Activated CD4-positive, alpha-beta T cell treated with anti-CD3 and anti-CD28 coated beads, Interleukin-2, amount 10 ng/mL, durations not matched to agents 24 days and 14 days (primary cell): ENCODE data around the gene TFIP11. TPM values are rescaled to one million over a fixed set of nuclear protein-coding genes. Genes with fewer than 3 reads are reported as not detected.
"Not testable (repeated sequence)": the region's sequence is repeated elsewhere in the genome, so short reads cannot be mapped to it uniquely, and the experiment has no call there.

Experiments
- DNase-seq: peaks from one replicate; pipeline ENCODE4 v3.0.0; 2022
- H3K27ac Mint-ChIP-seq: one replicate; pipeline ENCODE4 v1.8.0; 2022; ENCODE audit warnings: mild to moderate bottlenecking, mixed read lengths
- H3K27me3 Mint-ChIP-seq: one replicate; pipeline ENCODE4 v1.8.0; 2022; ENCODE audit warnings: mixed read lengths
- H3K36me3 Mint-ChIP-seq: one replicate; pipeline ENCODE4 v1.8.0; 2022; ENCODE audit warnings: low read depth, mild to moderate bottlenecking, mixed read lengths
- H3K4me1 Mint-ChIP-seq: one replicate; pipeline ENCODE4 v1.8.0; 2021; ENCODE audit warnings: mixed read lengths
- H3K4me3 Mint-ChIP-seq: one replicate; pipeline ENCODE4 v1.8.0; 2022; ENCODE audit warnings: mild to moderate bottlenecking, moderate library complexity, mixed read lengths
- H3K9me3 Mint-ChIP-seq: one replicate; pipeline ENCODE4 v1.8.0; 2021; ENCODE audit warnings: mixed read lengths
- intact Hi-C: fragments of 100-400 bp; cut with micrococcal nuclease; formaldehyde crosslinking; loops from one replicate; pipeline ENCODE4 v1.15.1; 2023
- total RNA-seq: library from RNA; stranded (reverse); gene quantifications from 2 replicates; pipeline ENCODE4 v1.2.3, GENCODE V29; 2022

The TFIP11 gene
- total RNA-seq, 1 donor from 2014 or later: 56.3 TPM

GRCh38 chr22:26534171-26534855, 22.0 kb upstream of the TFIP11 start:
- peak overlapping the region; percentile 22 for H3K27ac Mint-ChIP-seq
- intact Hi-C loops: no loop called here
- H3K9me3 Mint-ChIP-seq: no peaks in the 10 kb centered on the region
- peaks cover 16% of the 10 kb centered on the region for H3K4me1 Mint-ChIP-seq
- DNase-seq: no peak
- H3K36me3 Mint-ChIP-seq: peaks cover 57% of the 10 kb centered on the region
- H3K4me3 Mint-ChIP-seq: no peak overlapping the region
- no peaks in the 10 kb centered on the region for H3K27me3 Mint-ChIP-seq

- intact Hi-C loops: no loop called here
- no peak for DNase-seq
- peaks cover 58% of the 10 kb centered on the region for H3K36me3 Mint-ChIP-seq
- H3K4me3 Mint-ChIP-seq: no peak overlapping the region
- H3K4me1 Mint-ChIP-seq: peaks cover 12% of the 10 kb centered on the region
- H3K9me3 Mint-ChIP-seq: no peaks in the 10 kb centered on the region
- no peaks in the 10 kb centered on the region for H3K27me3 Mint-ChIP-seq
- no peak overlapping the region for H3K27ac Mint-ChIP-seq
These were observed 17.1 kb upstream of the TFIP11 start for GRCh38 chr22:26529345-26529744.

- H3K27ac Mint-ChIP-seq, intact Hi-C loops, H3K4me3 Mint-ChIP-seq, H3K9me3 Mint-ChIP-seq, H3K27me3 Mint-ChIP-seq, DNase-seq: not testable (repeated sequence)
- peaks cover 12% of the 10 kb centered on the region for H3K4me1 Mint-ChIP-seq
- peaks cover 55% of the 10 kb centered on the region for H3K36me3 Mint-ChIP-seq
These were observed 16.2 kb upstream of the TFIP11 start for GRCh38 chr22:26528518-26528917.

GRCh38 chr22:26527574-26528465, 15.5 kb upstream of the TFIP11 start:
- no peaks in the 10 kb centered on the region for H3K27me3 Mint-ChIP-seq
- no peak for DNase-seq
- intact Hi-C loops: no loop called here
- H3K27ac Mint-ChIP-seq: no peak overlapping the region
- peaks cover 55% of the 10 kb centered on the region for H3K36me3 Mint-ChIP-seq
- no peaks in the 10 kb centered on the region for H3K9me3 Mint-ChIP-seq
- peaks cover 10% of the 10 kb centered on the region for H3K4me1 Mint-ChIP-seq
- H3K4me3 Mint-ChIP-seq: no peak overlapping the region

GRCh38 chr22:26527167-26527566, 14.9 kb upstream of the TFIP11 start:
- intact Hi-C loops: no loop called here
- Mint-ChIP-seq H3K4me1 (peaks cover 4% of the 10 kb centered on the region), H3K27me3 (no peaks in the 10 kb centered on the region), H3K27ac (no peak overlapping the region), H3K9me3 (no peaks in the 10 kb centered on the region), H3K36me3 (peaks cover 50% of the 10 kb centered on the region), H3K4me3 (no peak overlapping the region)
- DNase-seq: no peak

- Mint-ChIP-seq H3K4me1 (peaks cover 4% of the 10 kb centered on the region), H3K27ac (no peak overlapping the region), H3K36me3 (peaks cover 41% of the 10 kb centered on the region), H3K27me3 (no peaks in the 10 kb centered on the region), H3K9me3 (no peaks in the 10 kb centered on the region), H3K4me3 (no peak overlapping the region)
- intact Hi-C loops: no loop called here
- DNase-seq: no peak
These were observed 13.8 kb upstream of the TFIP11 start for GRCh38 chr22:26525946-26526564.

- Mint-ChIP-seq H3K4me3 (no peak overlapping the region), H3K27me3 (no peaks in the 10 kb centered on the region), H3K36me3 (peaks cover 33% of the 10 kb centered on the region), H3K27ac (no peak overlapping the region), H3K4me1 (peaks cover 4% of the 10 kb centered on the region), H3K9me3 (no peaks in the 10 kb centered on the region)
- no peak for DNase-seq
- intact Hi-C loops: no loop called here
These were observed 12.6 kb upstream of the TFIP11 start for GRCh38 chr22:26524870-26525269.

- Mint-ChIP-seq H3K36me3 (peaks cover 22% of the 10 kb centered on the region), H3K4me3 (no peak overlapping the region), H3K27ac (no peak overlapping the region), H3K27me3 (no peaks in the 10 kb centered on the region), H3K4me1 (peaks cover 4% of the 10 kb centered on the region), H3K9me3 (no peaks in the 10 kb centered on the region)
- no peak for DNase-seq
- intact Hi-C loops: no loop called here
These were observed 10.3 kb upstream of the TFIP11 start for GRCh38 chr22:26522592-26522991.

- H3K36me3 Mint-ChIP-seq: peaks cover 17% of the 10 kb centered on the region
- intact Hi-C loops: no loop called here
These were observed 9.7 kb upstream of the TFIP11 start for GRCh38 chr22:26522012-26522411.

GRCh38 chr22:26517429-26517828, 5.2 kb upstream of the TFIP11 start:
- Mint-ChIP-seq H3K27me3 (no peaks in the 10 kb centered on the region), H3K4me1 (peaks cover 17% of the 10 kb centered on the region), H3K36me3 (no peaks in the 10 kb centered on the region), H3K4me3 (no peak overlapping the region), H3K27ac (no peak overlapping the region), H3K9me3 (no peaks in the 10 kb centered on the region)
- DNase-seq: no peak
- intact Hi-C loops: no loop called here

More at GRCh38 chr22:26522012-26522411, 9.7 kb upstream of the TFIP11 start:
- Mint-ChIP-seq H3K4me3 (no peak overlapping the region), H3K4me1 (peaks cover 2% of the 10 kb centered on the region), H3K27me3 (no peaks in the 10 kb centered on the region), H3K9me3 (no peaks in the 10 kb centered on the region), H3K27ac (no peak overlapping the region)
- no peak for DNase-seq

GRCh38 chr22:26516503-26516902, 4.2 kb upstream of the TFIP11 start:
- H3K27ac Mint-ChIP-seq: no peak overlapping the region
- H3K4me1 Mint-ChIP-seq: peaks cover 22% of the 10 kb centered on the region
- no peaks in the 10 kb centered on the region for H3K9me3 Mint-ChIP-seq
- H3K36me3 Mint-ChIP-seq: peaks cover 2% of the 10 kb centered on the region
- intact Hi-C loops: no loop called here
- H3K27me3 Mint-ChIP-seq: no peaks in the 10 kb centered on the region
- DNase-seq: no peak
- no peak overlapping the region for H3K4me3 Mint-ChIP-seq

GRCh38 chr22:26515931-26516330, 3.7 kb upstream of the TFIP11 start:
- H3K27ac Mint-ChIP-seq: no peak overlapping the region
- intact Hi-C loops: no loop called here
- no peaks in the 10 kb centered on the region for H3K9me3 Mint-ChIP-seq
- DNase-seq: no peak
- peaks cover 3% of the 10 kb centered on the region for H3K36me3 Mint-ChIP-seq
- H3K4me1 Mint-ChIP-seq: peaks cover 26% of the 10 kb centered on the region
- H3K27me3 Mint-ChIP-seq: no peaks in the 10 kb centered on the region
- no peak overlapping the region for H3K4me3 Mint-ChIP-seq

- Mint-ChIP-seq H3K9me3 (no peaks in the 10 kb centered on the region), H3K27ac (no peak overlapping the region), H3K27me3 (no peaks in the 10 kb centered on the region), H3K4me3 (peak overlapping the region; percentile 3), H3K4me1 (peaks cover 36% of the 10 kb centered on the region), H3K36me3 (peaks cover 13% of the 10 kb centered on the region)
- intact Hi-C loops: no loop called here
- no peak for DNase-seq
These were observed 2.3 kb upstream of the TFIP11 start for GRCh38 chr22:26514419-26515161.
